ENCODE data around the gene OR6K6. TPM values are rescaled to one million over a fixed set of nuclear protein-coding genes. Genes with fewer than 3 reads are reported as not detected.

The OR6K6 gene, protein sequence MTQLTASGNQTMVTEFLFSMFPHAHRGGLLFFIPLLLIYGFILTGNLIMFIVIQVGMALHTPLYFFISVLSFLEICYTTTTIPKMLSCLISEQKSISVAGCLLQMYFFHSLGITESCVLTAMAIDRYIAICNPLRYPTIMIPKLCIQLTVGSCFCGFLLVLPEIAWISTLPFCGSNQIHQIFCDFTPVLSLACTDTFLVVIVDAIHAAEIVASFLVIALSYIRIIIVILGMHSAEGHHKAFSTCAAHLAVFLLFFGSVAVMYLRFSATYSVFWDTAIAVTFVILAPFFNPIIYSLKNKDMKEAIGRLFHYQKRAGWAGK
- not detected in 5 replicates for total RNA-seq (2022; extraction: Qiagen RNA extraction)

DNA sequence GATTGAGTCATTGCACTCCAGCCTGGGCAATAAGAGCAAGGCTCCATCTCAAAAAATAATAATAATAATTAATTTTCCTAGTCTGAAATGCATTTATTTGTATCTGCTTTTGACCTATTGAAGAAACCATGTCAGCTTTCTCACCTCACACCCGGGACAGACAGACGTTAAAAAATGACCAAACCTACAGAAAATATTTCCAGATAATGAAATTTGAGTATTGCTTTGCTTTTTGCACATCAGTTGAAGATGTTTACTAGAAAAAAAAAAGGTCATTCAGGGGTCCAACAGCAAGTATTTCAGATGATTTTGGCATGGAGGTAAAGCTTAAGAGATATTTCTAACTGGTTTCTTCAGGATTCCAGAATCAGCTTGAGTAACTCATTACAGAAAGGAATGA lies at the start of gene OR6K6:
Gene OR6K6, plus strand, starts transcription at position 301 of the 400 bp plus-strand sequence. CDS start 168 bp downstream, outside the sequence.

DNA sequence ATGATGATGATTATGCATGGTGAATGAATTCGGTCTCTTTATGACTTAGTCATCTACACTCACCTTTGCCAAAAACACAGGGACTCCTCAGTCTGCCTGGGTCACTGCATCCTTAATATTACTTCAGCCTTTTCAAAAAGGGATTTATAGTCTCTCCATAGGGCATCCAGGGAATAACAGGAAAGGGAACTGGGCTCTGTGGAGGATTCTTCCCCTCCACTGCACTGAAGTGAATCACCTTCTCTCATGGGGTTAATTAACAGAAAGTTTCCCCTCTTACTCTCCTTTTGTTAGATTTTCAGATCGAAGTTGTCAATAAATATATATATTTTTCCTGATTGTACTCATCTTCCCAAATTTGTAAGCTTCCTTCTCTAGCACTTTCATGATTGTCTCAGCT lies 33.9 kb upstream of the OR6K6 start, which contains the start of gene OR6K3:
Gene OR6K3, minus strand, starts transcription at position 101 of the 400 bp plus-strand sequence. CDS start 2,605 bp downstream, outside the sequence.

DNA sequence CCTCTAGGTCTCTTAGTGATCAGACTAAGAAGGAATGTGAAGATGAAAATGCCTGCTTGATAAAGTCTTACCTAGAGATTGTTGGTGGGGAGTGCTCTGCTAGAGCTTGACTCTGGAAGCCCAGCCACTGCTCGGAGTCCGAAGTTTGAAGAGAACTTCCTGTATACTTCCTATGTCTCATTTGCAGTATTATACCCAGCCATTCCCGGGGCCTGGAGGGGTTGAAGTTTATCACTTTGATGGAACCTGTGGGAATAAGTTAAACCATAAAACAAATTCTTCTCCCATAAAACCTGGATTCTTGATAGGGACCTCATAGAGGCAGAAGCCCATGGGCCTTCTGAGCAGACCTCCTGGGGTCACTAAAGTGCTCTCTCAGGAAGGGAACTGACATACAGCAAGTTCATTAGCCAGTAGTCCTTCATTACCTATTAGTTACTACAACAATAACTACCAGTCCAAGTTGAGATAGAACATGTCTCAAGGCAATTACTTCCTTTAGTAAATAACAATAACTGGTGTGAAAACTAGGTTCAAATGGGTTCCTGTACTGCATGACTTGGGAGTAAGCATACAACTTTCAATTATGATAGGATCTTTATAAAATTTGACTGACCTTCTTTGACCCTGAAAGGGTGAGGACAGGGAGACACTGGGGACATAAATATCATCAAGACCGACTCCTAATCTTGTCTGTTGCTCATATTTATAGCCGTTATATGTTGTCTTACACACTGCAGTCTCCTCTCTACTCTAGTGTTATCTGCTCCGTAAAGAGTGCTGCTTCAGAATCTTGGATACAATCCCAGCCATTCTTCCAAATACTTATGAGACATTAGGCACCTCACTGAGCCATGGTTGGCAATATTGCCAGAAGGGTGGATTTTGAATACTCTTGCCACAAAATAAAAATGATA lies 17.7 kb downstream of the OR6K6 start, which contains the start of gene OR6N1:
Gene OR6N1, minus strand, starts transcription at position 246 of the 917 bp plus-strand sequence. CDS start 5,513 bp downstream, outside the sequence.

DNA sequence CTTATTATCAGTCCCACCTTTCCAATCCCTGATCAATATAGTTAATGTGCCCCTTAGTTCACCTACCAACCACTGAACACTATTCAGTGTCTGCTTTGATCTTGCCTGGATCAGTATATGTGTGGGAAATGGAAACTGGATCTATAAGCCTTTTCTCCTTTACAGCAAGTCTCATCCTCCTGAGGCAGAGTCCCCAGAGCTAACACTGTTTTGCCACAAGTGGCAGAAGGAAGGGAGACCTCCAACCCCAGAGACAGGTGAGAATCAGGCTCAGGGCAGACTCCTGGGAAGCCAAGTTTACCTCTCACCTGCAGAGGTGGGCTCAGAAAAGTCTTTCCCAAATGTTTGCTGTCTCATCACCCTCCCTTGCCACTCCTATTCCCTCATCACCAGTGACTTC lies 26.6 kb downstream of the OR6K6 start, which contains the start of gene OR6N2:
Gene OR6N2, minus strand, starts transcription at position 101 of the 400 bp plus-strand sequence. CDS start 3,569 bp downstream, outside the sequence.

Other genes starting within 250 kb of the OR6K6 start
- not detected in 5 replicates for gene OR6Y1, start 200.3 kb upstream of the OR6K6 start, total RNA-seq (2022; extraction: Qiagen RNA extraction)
- not detected in 5 replicates for gene OR6P1, start 184.1 kb upstream of the OR6K6 start, total RNA-seq (2022; extraction: Qiagen RNA extraction)
- gene OR10X1, start 174.8 kb upstream of the OR6K6 start, total RNA-seq (2022; extraction: Qiagen RNA extraction), result not detected in 5 replicates
- gene OR10Z1, start 149.5 kb upstream of the OR6K6 start, total RNA-seq (2022; extraction: Qiagen RNA extraction), result not detected in 5 replicates
- not detected in 5 replicates for gene SPTA1, start 68.0 kb upstream of the OR6K6 start, total RNA-seq (2022; extraction: Qiagen RNA extraction)
- gene OR6K2, start 54.1 kb upstream of the OR6K6 start, total RNA-seq (2022; extraction: Qiagen RNA extraction), result not detected in 5 replicates
- not detected in 5 replicates for gene OR6K3, start 34.0 kb upstream of the OR6K6 start, total RNA-seq (2022; extraction: Qiagen RNA extraction)
- gene OR6N1, start 17.5 kb downstream of the OR6K6 start, total RNA-seq (2022; extraction: Qiagen RNA extraction), result not detected in 5 replicates
- not detected in 5 replicates for gene OR6N2, start 26.5 kb downstream of the OR6K6 start, total RNA-seq (2022; extraction: Qiagen RNA extraction)
- not detected in 5 replicates for gene MNDA, start 76.6 kb downstream of the OR6K6 start, total RNA-seq (2022; extraction: Qiagen RNA extraction)
- not detected in 5 replicates for gene PYHIN1, start 176.8 kb downstream of the OR6K6 start, total RNA-seq (2022; extraction: Qiagen RNA extraction)